OCI-LY3 (cell line): ENCODE measurements around the gene HCN3.
"Not testable (repeated sequence)": the region's sequence is repeated elsewhere in the genome, so short reads cannot be mapped to it uniquely, and the experiment has no call there.

Experiments used
- EZH2phosphoT487 ChIP-seq: fragments of 200-600 bp; shearing (Covaris generic); IDR thresholded peaks from 2 replicates; pipeline ENCODE4 v1.6.1; 2018; ENCODE audit warnings: antibody characterized with exemption, mixed run types, low read depth
- TF ChIP-seq, protein P1 (sequence below): fragments of 200-600, 300-600 bp; sonication (generic); IDR thresholded peaks from 2 replicates; pipeline ENCODE4 v1.5.1; 2014; ENCODE audit warnings: antibody characterized with exemption, low read length, low read depth

DNA sequence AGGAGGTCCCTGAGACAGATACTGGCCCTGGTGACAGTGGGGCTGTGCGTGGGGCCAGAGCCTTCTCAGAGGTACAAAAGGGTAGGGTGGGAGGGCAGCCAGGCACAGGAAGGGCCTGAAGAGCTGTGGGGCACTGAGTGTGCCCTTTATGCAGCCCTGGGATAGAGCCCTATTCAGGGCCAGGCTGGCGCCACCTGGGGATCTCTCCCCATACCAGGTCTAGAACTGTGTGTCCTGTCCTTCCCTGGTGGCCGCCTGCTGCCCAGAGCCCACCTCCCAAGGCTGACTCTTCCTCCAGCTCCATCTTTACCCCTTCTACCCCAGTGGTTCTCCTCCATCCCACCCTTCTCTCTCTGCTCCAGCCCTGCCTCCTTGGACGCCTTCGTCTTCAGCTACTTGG is 43.8 kb upstream of the HCN3 start:
- TF ChIP-seq, protein P1, sequence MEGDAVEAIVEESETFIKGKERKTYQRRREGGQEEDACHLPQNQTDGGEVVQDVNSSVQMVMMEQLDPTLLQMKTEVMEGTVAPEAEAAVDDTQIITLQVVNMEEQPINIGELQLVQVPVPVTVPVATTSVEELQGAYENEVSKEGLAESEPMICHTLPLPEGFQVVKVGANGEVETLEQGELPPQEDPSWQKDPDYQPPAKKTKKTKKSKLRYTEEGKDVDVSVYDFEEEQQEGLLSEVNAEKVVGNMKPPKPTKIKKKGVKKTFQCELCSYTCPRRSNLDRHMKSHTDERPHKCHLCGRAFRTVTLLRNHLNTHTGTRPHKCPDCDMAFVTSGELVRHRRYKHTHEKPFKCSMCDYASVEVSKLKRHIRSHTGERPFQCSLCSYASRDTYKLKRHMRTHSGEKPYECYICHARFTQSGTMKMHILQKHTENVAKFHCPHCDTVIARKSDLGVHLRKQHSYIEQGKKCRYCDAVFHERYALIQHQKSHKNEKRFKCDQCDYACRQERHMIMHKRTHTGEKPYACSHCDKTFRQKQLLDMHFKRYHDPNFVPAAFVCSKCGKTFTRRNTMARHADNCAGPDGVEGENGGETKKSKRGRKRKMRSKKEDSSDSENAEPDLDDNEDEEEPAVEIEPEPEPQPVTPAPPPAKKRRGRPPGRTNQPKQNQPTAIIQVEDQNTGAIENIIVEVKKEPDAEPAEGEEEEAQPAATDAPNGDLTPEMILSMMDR: not testable (repeated sequence)
- not testable (repeated sequence) for TF ChIP-seq EZH2phosphoT487
